ENCODE measurements around the gene AQP1.

AQP1 gene

DNA sequence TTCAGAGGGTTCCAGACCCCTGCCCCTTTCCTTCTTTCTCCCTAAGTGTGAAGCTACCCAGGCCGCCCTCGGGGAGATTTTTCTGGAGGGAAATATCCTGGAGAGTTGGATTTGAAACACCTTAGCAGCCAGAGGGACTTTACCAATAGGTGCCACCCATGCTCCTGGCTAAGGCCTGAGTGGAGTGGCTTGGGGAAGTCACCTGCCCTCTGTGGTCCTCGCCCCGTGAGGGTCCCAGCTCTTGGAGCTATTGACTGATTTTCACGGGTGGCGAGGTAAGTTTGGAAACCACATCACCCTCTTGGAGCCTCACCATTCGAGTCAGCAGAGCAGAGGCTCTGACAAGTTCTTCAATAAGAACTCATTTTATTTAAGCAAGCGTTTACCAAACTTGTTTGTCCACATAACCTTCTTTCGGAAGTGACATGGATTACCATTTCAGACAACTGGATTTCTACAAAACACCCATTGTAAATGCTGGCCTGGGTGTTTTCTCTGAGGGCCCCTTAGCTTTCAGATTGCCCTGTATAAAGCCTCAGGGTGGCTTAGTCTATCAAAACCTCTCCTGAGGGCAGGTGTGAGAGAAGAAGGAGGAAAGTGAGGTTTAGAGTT, 20.4 kb downstream of the AQP1 start:
- H3K27ac ChIP-seq = no peak overlapping the region
- no peak for TF ChIP-seq ZFX (IDR thresholded peaks at IDR 0.05)
- TF ChIP-seq, protein P1, sequence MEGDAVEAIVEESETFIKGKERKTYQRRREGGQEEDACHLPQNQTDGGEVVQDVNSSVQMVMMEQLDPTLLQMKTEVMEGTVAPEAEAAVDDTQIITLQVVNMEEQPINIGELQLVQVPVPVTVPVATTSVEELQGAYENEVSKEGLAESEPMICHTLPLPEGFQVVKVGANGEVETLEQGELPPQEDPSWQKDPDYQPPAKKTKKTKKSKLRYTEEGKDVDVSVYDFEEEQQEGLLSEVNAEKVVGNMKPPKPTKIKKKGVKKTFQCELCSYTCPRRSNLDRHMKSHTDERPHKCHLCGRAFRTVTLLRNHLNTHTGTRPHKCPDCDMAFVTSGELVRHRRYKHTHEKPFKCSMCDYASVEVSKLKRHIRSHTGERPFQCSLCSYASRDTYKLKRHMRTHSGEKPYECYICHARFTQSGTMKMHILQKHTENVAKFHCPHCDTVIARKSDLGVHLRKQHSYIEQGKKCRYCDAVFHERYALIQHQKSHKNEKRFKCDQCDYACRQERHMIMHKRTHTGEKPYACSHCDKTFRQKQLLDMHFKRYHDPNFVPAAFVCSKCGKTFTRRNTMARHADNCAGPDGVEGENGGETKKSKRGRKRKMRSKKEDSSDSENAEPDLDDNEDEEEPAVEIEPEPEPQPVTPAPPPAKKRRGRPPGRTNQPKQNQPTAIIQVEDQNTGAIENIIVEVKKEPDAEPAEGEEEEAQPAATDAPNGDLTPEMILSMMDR (conservative IDR thresholded peaks at IDR 0.05) = no peak

DNA sequence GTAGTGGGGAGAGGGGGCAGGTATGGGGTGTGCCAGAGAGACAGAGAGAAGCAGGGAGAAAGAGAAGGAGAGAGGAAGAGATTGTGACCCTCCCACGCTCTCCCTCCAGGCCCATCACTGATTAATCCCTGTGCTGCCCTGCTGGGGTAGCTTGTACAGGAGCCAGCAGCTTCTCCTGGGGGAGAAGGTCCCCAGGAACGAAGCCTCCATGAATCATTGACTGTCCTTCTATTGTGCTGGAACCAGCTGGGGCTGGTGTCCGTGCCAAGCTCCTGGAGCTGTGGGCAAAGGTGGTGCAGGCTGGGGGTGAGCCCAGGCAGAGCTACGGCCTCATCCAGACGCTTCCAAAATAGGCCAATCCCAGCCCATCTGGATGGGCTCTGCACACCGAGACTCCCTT, 20.9 kb downstream of the AQP1 start:
- TF ChIP-seq ZFX (IDR thresholded peaks at IDR 0.05) = no peak
- TF ChIP-seq, protein P1 (conservative IDR thresholded peaks at IDR 0.05) = no peak

DNA sequence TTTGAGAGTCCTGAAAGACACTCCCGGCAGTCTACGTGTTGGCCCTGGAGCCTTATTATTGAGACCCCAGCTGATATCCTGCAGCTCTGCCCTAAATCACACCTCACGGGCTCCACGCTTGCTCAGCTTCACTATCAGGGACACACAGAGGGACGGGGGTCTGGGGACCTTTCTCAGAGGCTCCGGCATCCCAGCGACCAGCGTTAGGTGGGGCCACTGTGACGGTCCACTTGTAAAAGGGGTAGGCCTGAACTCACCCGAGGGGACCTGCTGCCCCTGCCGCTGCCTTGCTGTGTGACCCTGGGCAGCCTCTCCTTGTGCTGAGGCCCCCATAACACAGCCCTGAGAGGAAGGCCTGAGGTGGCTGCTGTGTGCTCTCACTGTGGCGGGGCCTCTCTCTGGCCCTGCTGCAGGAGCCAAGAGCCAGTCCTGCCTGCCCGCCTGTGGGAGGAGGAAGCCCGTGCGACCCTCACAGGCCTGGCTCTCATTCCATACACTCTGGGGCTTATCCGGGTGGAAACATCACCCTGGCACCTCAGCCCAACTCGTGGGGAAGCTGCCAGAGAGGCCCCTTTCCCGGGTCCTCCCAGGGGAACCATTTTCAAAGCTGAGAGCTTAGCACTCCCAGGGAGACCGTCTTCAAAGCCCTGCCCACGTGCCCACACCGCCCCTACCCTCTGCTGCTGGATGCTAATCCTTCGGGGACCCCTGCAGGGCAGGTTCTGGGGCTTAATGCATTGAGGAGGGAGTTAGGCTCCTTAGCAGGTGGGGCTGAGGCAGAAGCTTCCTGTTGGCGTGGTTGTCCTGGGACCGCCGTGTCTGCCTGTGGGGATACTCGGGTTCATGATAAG, 21.7 kb downstream of the AQP1 start:
- H3K27ac ChIP-seq = no peak overlapping the region
- TF ChIP-seq ZFX (IDR thresholded peaks at IDR 0.05) = no peak
- TF ChIP-seq, protein P1 (conservative IDR thresholded peaks at IDR 0.05) = no peak

More for the DNA sequence above, 20.9 kb downstream of the AQP1 start:
- H3K27ac ChIP-seq = no peak overlapping the region

DNA sequence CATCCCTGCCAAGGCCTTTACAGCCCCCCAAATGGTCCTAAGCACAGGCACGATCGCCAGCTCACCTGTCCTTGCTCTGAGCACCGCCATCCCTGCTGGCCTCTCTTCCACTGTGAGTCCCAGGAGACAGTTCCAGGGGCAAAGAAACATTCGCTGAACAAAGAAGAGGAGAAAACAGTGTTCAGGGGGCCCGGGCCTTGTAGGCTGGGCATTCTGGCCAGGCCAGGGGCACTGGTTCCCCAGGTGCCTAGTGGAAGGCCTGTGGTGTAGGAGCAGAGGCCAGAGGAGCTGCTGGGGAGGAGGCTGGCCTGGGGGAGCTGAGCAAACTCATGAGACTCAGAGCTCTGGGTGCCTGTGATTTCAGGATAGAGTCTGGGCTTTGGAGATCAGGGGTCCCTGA, 22.6 kb downstream of the AQP1 start:
- TF ChIP-seq ZFX (IDR thresholded peaks at IDR 0.05) = no peak
- TF ChIP-seq, protein P1 (conservative IDR thresholded peaks at IDR 0.05) = no peak
- no peak overlapping the region for H3K27ac ChIP-seq

DNA sequence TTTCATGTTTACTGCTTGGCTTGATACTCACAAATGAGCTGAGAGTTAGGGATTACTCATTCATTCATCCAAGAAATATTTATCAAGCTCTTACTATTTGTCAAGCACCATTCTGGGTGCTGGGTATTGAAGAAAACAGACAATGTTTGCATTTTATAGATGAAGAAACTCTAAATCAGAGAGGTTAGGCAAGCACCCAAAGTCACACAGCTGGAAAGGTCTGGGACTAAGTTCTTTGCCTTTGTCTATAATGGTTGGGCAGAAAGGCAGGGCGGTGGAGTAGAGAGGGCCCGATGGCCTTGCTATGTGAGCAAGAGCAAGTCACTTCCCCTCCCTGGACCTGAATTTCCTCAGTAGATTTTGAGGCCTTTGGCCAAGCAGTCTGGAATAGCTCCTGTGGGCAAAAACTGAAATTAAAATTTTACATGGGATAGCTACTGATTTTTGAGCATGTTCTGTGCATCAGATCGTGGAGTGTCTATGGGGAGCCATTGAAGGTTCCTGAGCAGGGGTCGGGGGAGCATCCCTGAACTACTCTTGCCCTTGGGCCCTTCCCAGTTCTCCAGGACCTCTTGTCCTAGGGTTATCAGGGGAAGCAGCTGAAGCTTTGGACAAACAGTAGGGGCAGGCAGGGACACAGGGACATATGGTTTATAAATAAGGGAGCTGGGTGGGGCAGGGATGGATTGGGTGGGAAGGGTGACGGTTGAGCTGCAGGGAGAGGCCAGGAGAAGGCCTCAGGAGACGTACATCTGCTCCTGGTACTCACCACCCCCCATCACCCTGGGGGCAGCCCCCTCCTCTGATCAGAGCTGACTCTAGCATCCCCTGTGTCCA, 23.3 kb downstream of the AQP1 start:
- no peak overlapping the region for H3K27ac ChIP-seq
- no peak for TF ChIP-seq ZFX (IDR thresholded peaks at IDR 0.05)

DNA sequence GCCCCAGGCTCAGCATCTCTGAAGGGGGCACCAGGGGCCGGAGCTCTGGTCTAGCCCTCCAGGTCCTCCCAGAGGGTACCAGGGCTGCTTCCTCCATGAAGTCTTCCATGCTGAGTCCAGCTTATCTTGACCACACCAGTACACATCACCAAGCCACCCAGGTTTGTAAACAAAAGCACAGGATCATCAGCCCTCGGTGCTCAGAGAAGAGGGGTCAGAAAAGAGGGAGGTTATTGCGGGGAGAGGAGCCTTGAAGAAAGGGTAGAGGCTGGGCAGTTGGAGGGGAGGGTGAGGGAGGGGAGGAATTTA, 23.9 kb downstream of the AQP1 start:
- TF ChIP-seq ZFX (IDR thresholded peaks at IDR 0.05) = no peak
- TF ChIP-seq, protein P1 (conservative IDR thresholded peaks at IDR 0.05) = no peak
- H3K27ac ChIP-seq = no peak overlapping the region

DNA sequence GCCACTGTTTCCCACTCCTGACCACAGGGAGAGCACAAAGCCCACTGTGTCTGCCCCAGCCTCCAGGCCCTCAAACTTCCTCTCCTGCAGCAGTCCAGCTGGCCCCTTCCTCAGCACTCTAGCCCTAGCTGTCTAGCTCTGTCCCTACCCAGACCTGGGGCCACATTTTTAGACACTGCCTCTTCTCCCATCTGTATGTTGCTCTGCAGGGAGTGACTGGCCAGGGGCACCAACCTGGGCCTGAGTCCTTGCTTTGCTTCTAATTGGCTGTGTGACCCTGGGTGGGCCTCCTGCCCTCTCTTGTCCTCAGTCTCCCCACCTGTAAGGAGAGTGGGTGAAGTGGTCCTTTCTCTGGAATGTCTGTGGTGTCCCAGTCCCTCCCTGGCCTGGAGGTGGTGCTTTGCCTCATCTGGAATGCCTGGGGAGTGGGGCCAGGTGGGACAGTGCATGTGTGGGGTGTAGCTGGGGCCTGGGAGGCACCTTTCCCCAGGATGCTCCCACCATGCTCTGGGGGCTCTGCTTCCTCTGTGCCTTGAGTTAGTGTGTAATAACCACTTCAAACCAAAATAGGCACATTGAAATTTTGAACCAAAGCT, 25.1 kb downstream of the AQP1 start:
- TF ChIP-seq ZFX (IDR thresholded peaks at IDR 0.05) = no peak
- TF ChIP-seq, protein P1 (conservative IDR thresholded peaks at IDR 0.05) = no peak
- H3K27ac ChIP-seq = no peak overlapping the region

Data from C4-2B (cell line).